Measurements from ENCODE around the gene CISH.

The CISH gene

DNA sequence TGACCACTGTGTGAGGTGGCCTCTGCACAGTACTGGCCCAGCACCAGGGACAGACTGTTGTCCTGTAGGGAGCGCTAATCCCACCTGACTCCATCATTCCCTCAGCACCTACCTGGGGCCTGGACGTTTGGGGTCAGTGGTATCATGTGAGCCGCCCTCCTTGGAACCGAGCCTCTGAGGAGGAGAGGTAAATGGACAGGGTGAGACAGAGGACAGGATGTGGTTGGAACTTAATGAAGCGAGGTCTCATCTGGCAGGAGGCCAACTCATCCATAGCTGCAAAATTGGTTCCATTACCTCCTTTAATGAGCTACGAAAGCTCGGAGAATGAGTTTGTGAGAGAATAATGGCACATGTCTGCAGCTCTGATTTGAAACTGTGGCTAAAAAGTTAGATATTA lies 19.3 kb upstream of the CISH start:
- Histone ChIP-seq H3K9me3 (ENCODE audit: insufficient read depth, low read length) (no peaks in the 10 kb centered on the region), H3K27me3 (ENCODE audit: low read length) (no peaks in the 10 kb centered on the region), H3K9ac (ENCODE audit: low read length) (no peak overlapping the region), H3K79me2 (ENCODE audit: insufficient read depth, low read length) (no peaks in the 10 kb centered on the region), H4K20me1 (ENCODE audit: low read depth, low read length) (no peaks in the 10 kb centered on the region), H3K4me3 (ENCODE audit: insufficient read depth, low read length, poor library complexity, severe bottlenecking) (no peak overlapping the region), H3F3A (ENCODE audit: insufficient read depth) (no peaks in the 10 kb centered on the region), H3K9me2 (replicated peaks; ENCODE audit: insufficient read depth, low read length) (no peaks in the 10 kb centered on the region), H3K4me2 (ENCODE audit: low read depth, low read length, poor library complexity, severe bottlenecking) (no peak overlapping the region), H2AFZ (ENCODE audit: low read depth, low read length, severe bottlenecking) (no peak overlapping the region), H3K27ac (ENCODE audit: low read depth, low read length) (no peak overlapping the region), H3K36me3 (ENCODE audit: low read length) (no peaks in the 10 kb centered on the region)
- no peak for TF ChIP-seq EZH2phosphoT487 (conservative IDR thresholded peaks at IDR 0.05; ENCODE audit: low read length)
- TF ChIP-seq, protein P1, sequence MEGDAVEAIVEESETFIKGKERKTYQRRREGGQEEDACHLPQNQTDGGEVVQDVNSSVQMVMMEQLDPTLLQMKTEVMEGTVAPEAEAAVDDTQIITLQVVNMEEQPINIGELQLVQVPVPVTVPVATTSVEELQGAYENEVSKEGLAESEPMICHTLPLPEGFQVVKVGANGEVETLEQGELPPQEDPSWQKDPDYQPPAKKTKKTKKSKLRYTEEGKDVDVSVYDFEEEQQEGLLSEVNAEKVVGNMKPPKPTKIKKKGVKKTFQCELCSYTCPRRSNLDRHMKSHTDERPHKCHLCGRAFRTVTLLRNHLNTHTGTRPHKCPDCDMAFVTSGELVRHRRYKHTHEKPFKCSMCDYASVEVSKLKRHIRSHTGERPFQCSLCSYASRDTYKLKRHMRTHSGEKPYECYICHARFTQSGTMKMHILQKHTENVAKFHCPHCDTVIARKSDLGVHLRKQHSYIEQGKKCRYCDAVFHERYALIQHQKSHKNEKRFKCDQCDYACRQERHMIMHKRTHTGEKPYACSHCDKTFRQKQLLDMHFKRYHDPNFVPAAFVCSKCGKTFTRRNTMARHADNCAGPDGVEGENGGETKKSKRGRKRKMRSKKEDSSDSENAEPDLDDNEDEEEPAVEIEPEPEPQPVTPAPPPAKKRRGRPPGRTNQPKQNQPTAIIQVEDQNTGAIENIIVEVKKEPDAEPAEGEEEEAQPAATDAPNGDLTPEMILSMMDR (IDR thresholded peaks at IDR 0.05; ENCODE audit: insufficient read depth, low read length, poor library complexity, severe bottlenecking): no peak

GRCh38 chr3:50630394-50630793 lies 18.8 kb upstream of the CISH start:
- Histone ChIP-seq H3K79me2 (ENCODE audit: insufficient read depth, low read length) (no peaks in the 10 kb centered on the region), H3K9ac (ENCODE audit: low read length) (no peak overlapping the region), H2AFZ (ENCODE audit: low read depth, low read length, severe bottlenecking) (no peak overlapping the region), H3K4me3 (ENCODE audit: insufficient read depth, low read length, poor library complexity, severe bottlenecking) (no peak overlapping the region), H3K27me3 (ENCODE audit: low read length) (no peaks in the 10 kb centered on the region), H3F3A (ENCODE audit: insufficient read depth) (no peaks in the 10 kb centered on the region), H3K27ac (ENCODE audit: low read depth, low read length) (no peak overlapping the region), H3K9me2 (replicated peaks; ENCODE audit: insufficient read depth, low read length) (no peaks in the 10 kb centered on the region), H3K36me3 (ENCODE audit: low read length) (no peaks in the 10 kb centered on the region), H3K9me3 (ENCODE audit: insufficient read depth, low read length) (no peaks in the 10 kb centered on the region), H4K20me1 (ENCODE audit: low read depth, low read length) (no peaks in the 10 kb centered on the region), H3K4me2 (ENCODE audit: low read depth, low read length, poor library complexity, severe bottlenecking) (no peak overlapping the region)
- TF ChIP-seq, protein P1 (IDR thresholded peaks at IDR 0.05; ENCODE audit: insufficient read depth, low read length, poor library complexity, severe bottlenecking): no peak
- no peak for TF ChIP-seq EZH2phosphoT487 (conservative IDR thresholded peaks at IDR 0.05; ENCODE audit: low read length)

DNA sequence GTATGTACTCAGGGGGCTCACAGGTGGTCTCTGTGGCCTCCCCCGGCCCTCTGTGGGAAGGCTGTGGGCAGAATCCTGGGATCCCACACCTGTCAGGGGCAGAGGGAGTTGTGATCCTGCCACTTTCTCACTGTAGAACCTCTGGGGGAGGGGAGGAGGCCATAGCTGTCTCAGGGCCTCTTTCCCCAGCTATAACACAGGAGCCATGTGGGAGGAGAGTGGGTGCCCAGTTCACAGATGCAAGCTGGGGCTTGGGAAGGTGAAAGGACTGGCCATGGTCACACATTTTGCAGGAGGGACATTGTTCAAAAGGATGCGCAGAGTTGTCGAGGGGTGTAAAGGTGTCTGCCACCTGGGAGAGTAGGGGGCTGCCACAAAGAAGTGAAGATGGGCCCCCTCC lies 17.0 kb upstream of the CISH start:
- no peaks in the 10 kb centered on the region for H3K27me3 ChIP-seq (ENCODE audit: low read length)
- no peak for TF ChIP-seq EZH2phosphoT487 (conservative IDR thresholded peaks at IDR 0.05; ENCODE audit: low read length)
- TF ChIP-seq, protein P1 (IDR thresholded peaks at IDR 0.05; ENCODE audit: insufficient read depth, low read length, poor library complexity, severe bottlenecking): no peak
- H4K20me1 ChIP-seq (ENCODE audit: low read depth, low read length): no peaks in the 10 kb centered on the region
- H3F3A ChIP-seq (ENCODE audit: insufficient read depth): no peaks in the 10 kb centered on the region
- no peaks in the 10 kb centered on the region for H3K79me2 ChIP-seq (ENCODE audit: insufficient read depth, low read length)
- H3K9me3 ChIP-seq (ENCODE audit: insufficient read depth, low read length): no peaks in the 10 kb centered on the region
- no peaks in the 10 kb centered on the region for H3K36me3 ChIP-seq (ENCODE audit: low read length)
- no peaks in the 10 kb centered on the region for H3K9me2 ChIP-seq (replicated peaks; ENCODE audit: insufficient read depth, low read length)
- H3K27ac ChIP-seq (ENCODE audit: low read depth, low read length): no peak overlapping the region
- H3K9ac ChIP-seq (ENCODE audit: low read length): no peak overlapping the region
- no peak overlapping the region for H2AFZ ChIP-seq (ENCODE audit: low read depth, low read length, severe bottlenecking)
- no peak overlapping the region for H3K4me3 ChIP-seq (ENCODE audit: insufficient read depth, low read length, poor library complexity, severe bottlenecking)
- H3K4me2 ChIP-seq (ENCODE audit: low read depth, low read length, poor library complexity, severe bottlenecking): no peak overlapping the region
